Mucosa of descending colon (tissue), 3 donors: Measurements from ENCODE around the gene HDDC3. TPM values are rescaled to one million over a fixed set of nuclear protein-coding genes. Genes with fewer than 3 reads are reported as not detected.

ENCODE experiments used
- ATAC-seq: fragments of 200-7000 bp; cut with Tn5 transposase; one replicate; pipeline ENCODE4 v1.9.1; 2020; ENCODE audit warnings: mild to moderate bottlenecking, moderate library complexity
- DNase-seq, 3 donors: peaks; one replicate each; pipeline ENCODE4 v3.0.0-alpha.2; 2020
- H3K36me3 ChIP-seq: fragments of 200-600 bp; one replicate; pipeline ENCODE4 v1.8.0; 2021; ENCODE audit warnings: low read depth, mild to moderate bottlenecking
- H3K4me1 ChIP-seq: fragments of 200-600 bp; one replicate; pipeline ENCODE4 v1.8.0; 2021; ENCODE audit warnings: low read depth, mild to moderate bottlenecking
- H3K4me3 ChIP-seq: fragments of 200-600 bp; one replicate; pipeline ENCODE4 v1.8.0; 2021; ENCODE audit warnings: mild to moderate bottlenecking
- H3K9me3 ChIP-seq: fragments of 200-600 bp; one replicate; pipeline ENCODE4 v1.8.0; 2021; ENCODE audit warnings: mild to moderate bottlenecking
- intact Hi-C, 2 donors: fragments of 100-400 bp; cut with DNase I in 1 of 2; cut with micrococcal nuclease in 1 of 2; formaldehyde crosslinking; loops; one replicate each; pipeline versions ENCODE4 v1.11.0 to v1.11.1; 2022; cut with DNase I, micrococcal nuclease
- total RNA-seq, 3 donors: library from RNA; stranded (reverse); fragmentation: NEBNext Ultra II Directional in 2 of 3; extraction: Animal tissue kit (Norgen Biotek cat#: 25700) in 2 of 3; gene quantifications; one replicate each; pipeline versions ENCODE4 v1.2.1 to v1.2.4, GENCODE V29; 2021 to 2023
- TF ChIP-seq, protein P1 (sequence below): fragments of 200-600 bp; IDR thresholded peaks from one replicate; pipeline ENCODE4 v1.8.0; 2022; ENCODE audit warnings: antibody characterized with exemption, mild to moderate bottlenecking
- donor health status: DM: no; HTN: no; CAD: no; lungs with moderate emphysema.
- donor health status: DM: no; HTN: no; CAD: no.
- donor health status: DM: no; HTN: yes; CAD: no.

Gene HDDC3
- total RNA-seq, 3 donors from 2014 or later = 10.7 to 23.4 (median 15.4) TPM

- peak; percentile 71 for ATAC-seq
- H3K36me3 ChIP-seq = no peaks in the 10 kb centered on the region
These were observed 46.7 kb downstream of the HDDC3 start for GRCh38 chr15:90885432-90886290.

DNA sequence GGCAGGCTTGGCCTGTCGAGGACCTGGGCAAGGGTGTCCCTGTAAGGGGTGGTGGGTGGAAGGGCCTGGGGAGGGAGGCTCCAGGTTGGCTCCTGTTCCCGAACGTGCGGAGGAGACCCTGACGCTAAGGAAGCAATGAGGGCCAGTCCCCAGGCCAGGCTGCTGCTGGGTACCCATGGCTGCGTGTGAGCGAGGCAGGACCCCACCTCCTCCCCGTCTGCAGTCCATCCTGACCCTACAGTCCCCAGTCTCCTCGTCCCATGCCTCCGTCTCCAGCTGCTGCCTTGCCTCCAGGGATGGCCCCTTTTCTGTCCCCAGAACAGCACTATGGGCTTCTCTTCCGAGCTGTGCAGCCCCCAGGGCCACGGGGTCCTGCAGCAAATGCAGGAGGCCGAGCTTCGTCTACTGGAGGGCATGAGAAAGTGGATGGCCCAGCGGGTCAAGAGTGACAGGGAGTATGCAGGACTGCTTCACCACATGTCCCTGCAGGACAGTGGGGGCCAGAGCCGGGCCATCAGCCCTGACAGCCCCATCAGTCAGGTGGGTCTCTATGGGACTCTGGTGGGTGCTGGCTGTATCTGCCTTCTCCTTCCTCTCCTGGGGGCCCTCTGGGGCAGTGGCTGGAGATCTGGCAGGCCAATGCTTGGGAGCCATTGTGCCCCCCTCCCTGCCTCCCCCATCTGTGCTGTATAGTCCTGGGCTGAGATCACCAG lies 47.5 kb downstream of the HDDC3 start:
- DNase-seq (no peak), ATAC-seq (peak; percentile 2)
- TF ChIP-seq, protein P1, sequence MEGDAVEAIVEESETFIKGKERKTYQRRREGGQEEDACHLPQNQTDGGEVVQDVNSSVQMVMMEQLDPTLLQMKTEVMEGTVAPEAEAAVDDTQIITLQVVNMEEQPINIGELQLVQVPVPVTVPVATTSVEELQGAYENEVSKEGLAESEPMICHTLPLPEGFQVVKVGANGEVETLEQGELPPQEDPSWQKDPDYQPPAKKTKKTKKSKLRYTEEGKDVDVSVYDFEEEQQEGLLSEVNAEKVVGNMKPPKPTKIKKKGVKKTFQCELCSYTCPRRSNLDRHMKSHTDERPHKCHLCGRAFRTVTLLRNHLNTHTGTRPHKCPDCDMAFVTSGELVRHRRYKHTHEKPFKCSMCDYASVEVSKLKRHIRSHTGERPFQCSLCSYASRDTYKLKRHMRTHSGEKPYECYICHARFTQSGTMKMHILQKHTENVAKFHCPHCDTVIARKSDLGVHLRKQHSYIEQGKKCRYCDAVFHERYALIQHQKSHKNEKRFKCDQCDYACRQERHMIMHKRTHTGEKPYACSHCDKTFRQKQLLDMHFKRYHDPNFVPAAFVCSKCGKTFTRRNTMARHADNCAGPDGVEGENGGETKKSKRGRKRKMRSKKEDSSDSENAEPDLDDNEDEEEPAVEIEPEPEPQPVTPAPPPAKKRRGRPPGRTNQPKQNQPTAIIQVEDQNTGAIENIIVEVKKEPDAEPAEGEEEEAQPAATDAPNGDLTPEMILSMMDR = no peak
- intact Hi-C loops = loop anchor here (5.0 to 10.0 kb wide), 3 partner anchors 190 to 360 kb away; partner anchors contain the start of gene CRTC3 (in 1 of the 2)
- peaks cover 15% of the 10 kb centered on the region for H3K4me1 ChIP-seq
- H3K9me3 ChIP-seq = no peaks in the 10 kb centered on the region
- H3K36me3 ChIP-seq = no peaks in the 10 kb centered on the region
- H3K4me3 ChIP-seq = no peak overlapping the region

More at GRCh38 chr15:90885432-90886290, 46.7 kb downstream of the HDDC3 start:
- TF ChIP-seq, protein P1 = peak; percentile 98
- Histone ChIP-seq H3K4me3 (no peak overlapping the region), H3K9me3 (no peaks in the 10 kb centered on the region), H3K4me1 (peaks cover 15% of the 10 kb centered on the region)
- intact Hi-C loops = loop anchor here (5.0 to 10.0 kb wide), 3 partner anchors 191 to 361 kb away; partner anchors contain the start of gene CRTC3 (in 1 of the 2)
- DNase-seq = peak; percentile 82 to 87 (median 86)

- Histone ChIP-seq H3K4me3 (no peak within 1 kb of the TSS), H3K4me1 (peaks cover 15% of the 10 kb centered on the region), H3K36me3 (no peaks in the 10 kb centered on the region), H3K9me3 (no peaks in the 10 kb centered on the region)
- TF ChIP-seq, protein P1 = no peak
- intact Hi-C loops = loop anchor here in 1 of 2 donors (10.0 kb wide), 2 partner anchors 189 to 359 kb away; partner anchors contain the start of gene CRTC3
- DNase-seq (peak; percentile 60 to 82 (median 79)), ATAC-seq (peak; percentile 66)
These were observed 48.2 kb downstream of the HDDC3 start, which contains the start of gene FES for GRCh38 chr15:90883976-90884718. FES (plus strand) TSS chr15:90884504; CDS start chr15:90885046, 542 bp downstream.

- ATAC-seq = peak; percentile 7
- intact Hi-C loops = loop anchor here in 1 of 2 donors (10.0 kb wide), 2 partner anchors 189 to 359 kb away; partner anchors contain the start of gene CRTC3
- no peak overlapping the region for H3K4me3 ChIP-seq
- no peaks in the 10 kb centered on the region for H3K36me3 ChIP-seq
- H3K9me3 ChIP-seq = no peaks in the 10 kb centered on the region
- H3K4me1 ChIP-seq = peaks cover 15% of the 10 kb centered on the region
- TF ChIP-seq, protein P1 = no peak
- peak in 2 of 3 donors; percentile 37 to 53 for DNase-seq
These were observed 48.8 kb downstream of the HDDC3 start for GRCh38 chr15:90883526-90883975.
